Stomach (tissue), 9 donors: ENCODE results near the gene UTP20. TPM values are rescaled to one million over a fixed set of nuclear protein-coding genes. Genes with fewer than 3 reads are reported as not detected.
A peak's percentile ranks its signal among the peaks of the same experiment; 100 is the strongest.
"Not testable (repeated sequence)": the region's sequence is repeated elsewhere in the genome, so short reads cannot be mapped to it uniquely, and the experiment has no call there.

Source experiments
- DNase-seq, 2 donors: peaks; one replicate each; pipeline versions ENCODE4 v3.0.0 to v3.0.0-alpha.2; 2013 to 2019
- H3K27ac ChIP-seq, 5 donors: fragments of 200-600 bp in 4 of 5; sonication (generic) in 4 of 5; one replicate each; pipeline ENCODE4 v1.5.1; 2013 to 2019; ENCODE audit warnings: mild to moderate bottlenecking in 1 of 5, moderate library complexity in 1 of 5
- H3K27me3 ChIP-seq, 3 donors: fragments of 200-600 bp; sonication (generic); one replicate each; pipeline ENCODE4 v1.5.1; 2017 to 2019; ENCODE audit warnings: mixed run types in 1 of 3
- H3K36me3 ChIP-seq, 4 donors: fragments of 200-600 bp; sonication (generic); 1 replicate in 3 of 4; 2 replicates in 1 of 4; pipeline ENCODE4 v1.5.1; 2016 to 2019
- H3K4me1 ChIP-seq, 4 donors: fragments of 200-600 bp; sonication (generic); one replicate each; pipeline ENCODE4 v1.5.1; 2016 to 2019
- H3K4me3 ChIP-seq, 4 donors: fragments of 200-600 bp; sonication (generic) in 3 of 4; one replicate each; pipeline ENCODE4 v1.5.1; 2016 to 2019; ENCODE audit warnings: mild to moderate bottlenecking in 1 of 4
- H3K9me3 ChIP-seq, 4 donors: fragments of 200-600 bp; sonication (generic); one replicate each; pipeline ENCODE4 v1.5.1; 2016 to 2019
- CTCF ChIP-seq, 7 experiments: fragments of 450-650 bp in 4 of 7; fragments of 200-600 bp in 3 of 7; sonication (generic) in 3 of 7; IDR thresholded peaks; one replicate each; pipeline ENCODE4 v1.5.1; 2016 to 2019; ENCODE audit warnings: antibody characterized with exemption in 7 of 7, control low read depth in 2 of 7, mild to moderate bottlenecking in 1 of 7
- EP300 ChIP-seq: sonication (generic); formaldehyde crosslinking; IDR thresholded peaks from one replicate; pipeline ENCODE4 v1.6.1; 2017; ENCODE audit warnings: antibody characterized with exemption
- POLR2A ChIP-seq, 4 donors: fragments of 450-650 bp; IDR thresholded peaks; one replicate each; pipeline ENCODE4 v1.6.1; 2016; ENCODE audit warnings: antibody characterized with exemption in 4 of 4, control low read depth in 2 of 4, mild to moderate bottlenecking in 1 of 4, moderate library complexity in 1 of 4
- POLR2AphosphoS5 ChIP-seq, 3 donors: sonication (generic); formaldehyde crosslinking; IDR thresholded peaks; one replicate each; pipeline ENCODE4 v1.6.1; 2016; ENCODE audit warnings: antibody characterized with exemption in 3 of 3
- WGBS, 5 donors: extraction: QIAGEN DNeasy Blood & Tissue Kit in 3 of 5; methylation state at CpG; one replicate each; pipeline versions ENCODE4 v1.1.5 to v1.1.7; 2013 to 2018; 5-methylcytosine and 5-hydroxymethylcytosine counted together
- intact Hi-C: fragments of 100-400 bp; cut with DNase I; formaldehyde crosslinking; loops from one replicate; pipeline ENCODE4 v1.15.1; 2023; ENCODE audit warnings: low total_unique reads
- polyA plus RNA-seq, 3 donors: library from polyadenylated mRNA; stranded (reverse); fragments of 200-250 nt; gene quantifications; one replicate each; pipeline ENCODE4 v1.2.3, GENCODE V29; 2013
- total RNA-seq, 5 donors: library from RNA; depleted of rRNA; stranded (reverse); fragments of >200 nt; gene quantifications; one replicate each; pipeline versions ENCODE4 v1.1.0 to v1.2.3, GENCODE V29; 2014 to 2016
- donor health status: healthy with polysubstance abuse.
- donor health status: Bipolar disorder and iron deficiency.
- donor health status: healthy.

Gene UTP20
- total and polyA plus RNA-seq, 8 donors, result 1.4 to 23.2 (median 4.8) TPM

- Histone ChIP-seq H3K27me3 (no peaks in the 10 kb centered on the region), H3K4me3 (peak overlapping the region; percentile 57 to 89 (median 84)), H3K36me3 (peaks cover 0 to 15% (median 8%) of the 10 kb centered on the region in 4 donors), H3K9me3 (no peaks in the 10 kb centered on the region), H3K27ac (peak overlapping the region; percentile 75 to 95 (median 93)), H3K4me1 (peaks cover 10 to 48% (median 27%) of the 10 kb centered on the region in 4 donors)
- TF ChIP-seq CTCF (IDR thresholded peaks at IDR 0.05) (no peak), EP300 (no peak), POLR2A (IDR thresholded peaks at IDR 0.05) (no peak), POLR2AphosphoS5 (IDR thresholded peaks at IDR 0.05) (no peak)
- intact Hi-C loops, result no loop called here
- no peak for DNase-seq
- WGBS, 5 donors, result 0 to 1% (median 0%) methylated on average over 17 to 18 of the region's 18 CpGs
These were observed 127.1 kb downstream of the UTP20 start for GRCh38 chr12:101407049-101407435.

- Histone ChIP-seq H3K9me3 (no peaks in the 10 kb centered on the region), H3K4me1 (peaks cover 10 to 42% (median 27%) of the 10 kb centered on the region in 4 donors), H3K27ac (peak within 1 kb of the TSS; percentile 75 to 95 (median 93)), H3K4me3 (peak within 1 kb of the TSS; percentile 57 to 89 (median 84)), H3K27me3 (no peaks in the 10 kb centered on the region), H3K36me3 (peaks cover 0 to 9% (median 4%) of the 10 kb centered on the region in 4 donors)
- TF ChIP-seq POLR2A (IDR thresholded peaks at IDR 0.05), result peak in 1 of 4 donors; percentile 30
- TF ChIP-seq EP300, result no peak
- peak in 2 of 3 donors; percentile 66 to 70 for TF ChIP-seq POLR2AphosphoS5 (IDR thresholded peaks at IDR 0.05)
- WGBS, 5 donors, result 0 to 1% (median 0%) methylated on average over 60 to 71 of the region's 71 CpGs
- intact Hi-C loops, result no loop called here
- DNase-seq, result peak; percentile 87 to 96
These were observed 127.8 kb downstream of the UTP20 start, which contains the start of gene ARL1 for GRCh38 chr12:101407436-101408345. TSS of gene ARL1 (minus strand) at chr12:101407772. CDS start at chr12:101407645, 127 bp downstream.

- H3K27ac ChIP-seq, H3K4me3 ChIP-seq, H3K27me3 ChIP-seq, H3K36me3 ChIP-seq, DNase-seq, intact Hi-C loops, H3K9me3 ChIP-seq: not testable (repeated sequence)
- peaks cover 10 to 31% (median 22%) of the 10 kb centered on the region in 4 donors for H3K4me1 ChIP-seq
- 72 to 85% (median 73%) methylated on average over 8 of the region's 8 CpGs for WGBS, 5 donors
These were observed 130.3 kb downstream of the UTP20 start for GRCh38 chr12:101410169-101410568.

GRCh38 chr12:101414533-101415119 is 134.7 kb downstream of the UTP20 start:
- DNase-seq, result peak in 1 of 2 donors; percentile 76
- intact Hi-C loops, result no loop called here
- Histone ChIP-seq H3K4me1 (peaks cover 0 to under 1% (median 0%) of the 10 kb centered on the region in 4 donors), H3K27me3 (no peaks in the 10 kb centered on the region), H3K36me3 (no peaks in the 10 kb centered on the region), H3K4me3 (no peak overlapping the region), H3K27ac (no peak overlapping the region), H3K9me3 (no peaks in the 10 kb centered on the region)
- peak in 1 of 3 donors; percentile 25 for TF ChIP-seq POLR2AphosphoS5 (IDR thresholded peaks at IDR 0.05)
- TF ChIP-seq CTCF (IDR thresholded peaks at IDR 0.05), result peak in 4 of 7 experiments; percentile 9 to 55 (median 47)
- TF ChIP-seq EP300, result no peak
- WGBS, 5 donors, result 0 to 5% (median 1%) methylated on average over 2 of the region's 2 CpGs

GRCh38 chr12:101415228-101415627 is 135.3 kb downstream of the UTP20 start:
- no peak for TF ChIP-seq POLR2A (IDR thresholded peaks at IDR 0.05)
- no peak for TF ChIP-seq POLR2AphosphoS5 (IDR thresholded peaks at IDR 0.05)
- no peak for TF ChIP-seq CTCF (IDR thresholded peaks at IDR 0.05)
- TF ChIP-seq EP300, result no peak
- Histone ChIP-seq H3K4me1 (no peaks in the 10 kb centered on the region), H3K27ac (no peak overlapping the region), H3K4me3 (no peak overlapping the region), H3K36me3 (no peaks in the 10 kb centered on the region), H3K27me3 (no peaks in the 10 kb centered on the region), H3K9me3 (no peaks in the 10 kb centered on the region)
- 84 to 100% (median 94%) methylated on average over 1 of the region's 1 CpG for WGBS, 5 donors
- DNase-seq, result no peak
- intact Hi-C loops, result no loop called here

- H3K4me3 ChIP-seq, DNase-seq, intact Hi-C loops, H3K27me3 ChIP-seq, H3K4me1 ChIP-seq, H3K36me3 ChIP-seq, H3K27ac ChIP-seq, H3K9me3 ChIP-seq: not testable (repeated sequence)
- WGBS, 5 donors, result 79 to 98% (median 96%) methylated on average over 4 of the region's 4 CpGs
These were observed 142.2 kb downstream of the UTP20 start for GRCh38 chr12:101422066-101422465.
